ENCODE data around the gene RAB25.
"Not testable (repeated sequence)": the region's sequence is repeated elsewhere in the genome, so short reads cannot be mapped to it uniquely, and the experiment has no call there.

The RAB25 gene

GRCh38 chr1:156060937-156061636 lies at the start of gene RAB25:
Gene RAB25 (plus strand): TSS chr1:156061160. CDS start chr1:156061401, 241 bp downstream.
- DNase-seq = no peak

- DNase-seq = no peak
Observed at GRCh38 chr1:156012051-156012817, 48.7 kb upstream of the RAB25 start.

- no peak for DNase-seq
Observed at GRCh38 chr1:156014829-156015228, 46.1 kb upstream of the RAB25 start.

DNA sequence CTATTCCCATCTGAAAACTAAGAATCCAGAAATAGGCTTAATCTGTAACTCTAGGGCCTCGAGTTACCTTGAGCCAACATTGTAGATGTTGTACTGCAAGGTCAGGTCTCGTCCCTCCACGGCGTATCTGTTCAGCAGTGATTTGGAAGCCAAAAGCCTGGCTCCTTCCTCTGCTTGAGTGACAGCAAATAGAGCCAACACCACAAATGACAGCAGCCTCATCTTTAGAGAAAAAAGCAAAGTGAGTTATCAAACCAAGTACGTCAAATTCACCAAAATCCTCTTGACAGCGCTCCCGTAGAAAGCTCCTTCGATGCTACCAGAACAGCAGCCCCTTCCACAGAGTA lies 41.0 kb upstream of the RAB25 start:
- no peak for DNase-seq

- peak; percentile 87 to 91 for DNase-seq
Observed at GRCh38 chr1:156020293-156021092, 40.5 kb upstream of the RAB25 start, which contains the start of gene SSR2. Gene SSR2 (minus strand): TSS chr1:156020951. CDS start chr1:156020167, 784 bp downstream.

DNA sequence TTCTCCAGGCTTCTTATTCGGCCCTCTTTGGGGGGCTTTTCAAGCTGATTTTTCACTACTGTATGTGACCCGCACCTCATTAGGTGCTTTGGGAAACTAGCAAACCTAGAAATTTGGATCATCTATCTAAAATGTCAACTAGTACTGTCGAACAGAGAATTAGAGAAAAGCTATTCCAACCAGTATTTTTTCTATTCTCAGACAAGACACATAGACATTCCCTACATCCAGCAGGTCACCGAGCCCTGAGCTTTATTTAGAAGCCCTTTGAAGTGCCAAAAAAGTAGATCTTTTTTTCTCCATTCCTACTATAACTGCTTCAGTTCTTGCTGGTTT lies 39.9 kb upstream of the RAB25 start:
- no peak for DNase-seq

GRCh38 chr1:156021954-156022353 lies 39.0 kb upstream of the RAB25 start:
- DNase-seq = no peak

DNA sequence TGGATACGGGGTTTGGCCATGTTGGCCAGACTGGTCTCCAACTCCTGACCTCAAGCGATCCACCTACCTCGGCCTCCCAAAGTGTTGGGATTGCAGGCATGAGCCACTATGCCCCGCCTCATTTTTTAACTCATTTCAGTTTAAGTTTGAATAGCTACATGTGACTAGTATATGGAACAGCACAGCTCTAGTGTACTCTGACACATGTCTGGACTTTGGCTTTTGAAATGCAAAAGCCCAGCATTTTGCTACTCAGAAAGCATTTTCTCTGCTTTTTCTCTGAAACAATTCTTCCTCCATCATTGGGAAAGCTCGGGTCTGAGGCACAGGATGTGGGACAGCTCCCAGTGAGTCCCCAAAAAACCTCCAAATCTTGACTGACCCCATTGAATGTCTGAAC lies 36.2 kb upstream of the RAB25 start:
- no peak for DNase-seq

- DNase-seq = peak; percentile 42 to 48
Observed at GRCh38 chr1:156025876-156026275, 35.1 kb upstream of the RAB25 start.

GRCh38 chr1:156026588-156026987 lies 34.4 kb upstream of the RAB25 start:
- DNase-seq = no peak

- DNase-seq = no peak
Observed at GRCh38 chr1:156033011-156033410, 27.9 kb upstream of the RAB25 start.

DNA sequence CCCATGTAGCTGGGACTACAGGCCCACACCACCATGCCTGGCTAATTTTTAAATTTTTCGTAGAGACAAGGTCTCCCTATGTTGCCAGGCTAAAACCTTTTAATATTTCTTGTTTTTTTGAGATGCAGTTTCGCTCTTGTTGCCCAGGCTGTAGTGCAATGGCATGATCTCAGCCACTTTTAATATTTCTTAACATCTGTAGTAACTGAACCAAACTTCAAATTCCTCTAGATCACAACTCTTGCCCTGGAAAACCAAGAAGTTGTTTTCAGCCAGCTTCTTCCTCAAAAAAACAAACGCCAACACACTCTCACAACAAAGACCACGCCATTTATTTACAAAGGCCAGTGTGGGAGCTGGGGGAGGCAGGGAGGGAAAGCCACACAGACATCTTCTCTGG lies 26.0 kb upstream of the RAB25 start:
- not testable (repeated sequence) for DNase-seq

GRCh38 chr1:156042828-156043227 lies 18.1 kb upstream of the RAB25 start:
- no peak for DNase-seq

DNA sequence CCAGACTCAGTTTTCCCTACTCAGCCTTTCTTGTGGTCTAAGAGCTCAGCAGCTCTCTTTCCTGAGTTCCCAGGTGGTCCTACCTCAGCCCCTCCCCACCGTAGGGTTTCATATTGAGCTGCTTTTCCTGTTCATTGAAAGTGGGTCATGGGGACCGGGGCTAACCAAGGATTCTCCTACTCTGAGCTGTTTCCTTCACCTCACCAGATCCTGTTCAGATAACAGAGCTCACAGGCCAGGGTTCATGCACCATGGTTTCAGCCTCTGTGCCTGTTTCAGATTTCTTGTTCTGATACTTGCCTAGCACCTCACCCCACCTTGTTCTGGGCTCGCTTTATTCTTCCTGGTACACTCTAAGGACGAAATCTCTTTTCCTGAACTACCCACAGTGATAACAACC lies 15.9 kb upstream of the RAB25 start:
- DNase-seq = no peak

GRCh38 chr1:156048663-156049258 lies 12.2 kb upstream of the RAB25 start:
- no peak for DNase-seq

GRCh38 chr1:156050376-156050775 lies 10.6 kb upstream of the RAB25 start:
- DNase-seq = no peak

GRCh38 chr1:156051011-156051725 lies 9.8 kb upstream of the RAB25 start:
- DNase-seq = no peak

GRCh38 chr1:156052862-156053767 lies 7.8 kb upstream of the RAB25 start:
- DNase-seq = peak; percentile 68 to 78

DNA sequence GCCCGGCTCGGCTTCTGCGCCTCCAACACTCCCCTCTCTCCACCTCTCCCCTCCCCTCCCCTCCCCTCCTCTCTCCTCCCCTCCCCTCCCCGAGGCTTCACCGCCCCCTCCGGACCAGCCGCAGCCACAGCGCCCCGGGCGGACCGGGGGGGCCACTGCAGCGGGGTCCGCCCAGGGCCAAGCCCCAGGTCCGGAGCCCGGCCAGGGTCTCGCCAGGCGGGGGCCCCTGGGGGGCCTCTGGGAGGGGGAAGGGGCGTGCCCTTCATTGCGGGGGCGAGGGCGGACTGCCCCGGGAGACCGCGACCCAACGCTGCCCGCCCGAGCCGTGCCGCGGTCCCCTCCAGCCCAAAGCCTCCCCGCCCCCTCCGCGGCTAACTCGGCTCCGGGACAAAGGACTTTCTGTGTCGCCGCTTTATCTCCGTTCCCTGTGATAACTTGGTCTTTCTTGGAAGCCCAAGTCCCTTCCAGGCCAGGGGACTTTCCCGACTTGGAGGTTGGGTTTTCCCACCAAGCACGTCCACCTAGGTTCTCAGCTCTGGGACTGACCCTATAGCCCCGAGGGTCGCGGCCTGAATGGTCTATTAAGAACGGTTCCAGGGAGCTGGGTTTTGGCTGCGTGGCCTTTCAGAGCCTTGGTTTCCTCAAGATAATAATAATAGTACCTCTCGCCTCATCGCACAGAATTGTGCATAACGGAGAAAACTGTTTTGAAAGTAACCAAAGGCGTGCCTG lies 7.0 kb upstream of the RAB25 start, which contains the start of gene UBQLN4:
UBQLN4 (minus strand) TSS at position 31 of the 732 bp plus-strand sequence. CDS start 97 bp downstream, outside the sequence.
- peak; percentile 76 to 86 for DNase-seq

GRCh38 chr1:156054500-156055280 lies 6.3 kb upstream of the RAB25 start, which contains the start of gene LAMTOR2:
Gene LAMTOR2 (plus strand): TSS chr1:156054782. CDS start chr1:156054890, 108 bp downstream.
- DNase-seq = peak; percentile 98 to 99
